ENCODE results near the gene ZNF300. TPM values are rescaled to one million over a fixed set of nuclear protein-coding genes. Genes with fewer than 3 reads are reported as not detected.
A peak's percentile ranks its signal among the peaks of the same experiment; 100 is the strongest.
"Not testable (repeated sequence)": the region's sequence is repeated elsewhere in the genome, so short reads cannot be mapped to it uniquely, and the experiment has no call there.

Gene ZNF300
- total and polyA plus RNA-seq, 2 experiments from 2014 or later: 8.6 to 9.2 TPM

GRCh38 chr5:150851039-150851438 lies 53.7 kb downstream of the ZNF300 start:
- Histone ChIP-seq H3K27me3 (no peaks in the 10 kb centered on the region), H3K4me1 (ENCODE audit: low read depth) (no peaks in the 10 kb centered on the region), H3K4me3 (no peak overlapping the region), H3K9me3 (ENCODE audit: low read depth) (no peaks in the 10 kb centered on the region), H3K36me3 (no peaks in the 10 kb centered on the region), H3K27ac (no peak overlapping the region)
- TF ChIP-seq CTCF (IDR thresholded peaks at IDR 0.05; ENCODE audit: low read depth, low read length): no peak
- no peak for DNase-seq (ENCODE audit: low read depth in 1 of 2, low spot score in 1 of 2)

- DNase-seq (ENCODE audit: low read depth in 1 of 2, low spot score in 1 of 2): no peak
- no peak for TF ChIP-seq CTCF (IDR thresholded peaks at IDR 0.05; ENCODE audit: low read depth, low read length)
- H3K4me3 ChIP-seq: no peak overlapping the region
- H3K4me1 ChIP-seq (ENCODE audit: low read depth): no peaks in the 10 kb centered on the region
- no peaks in the 10 kb centered on the region for H3K9me3 ChIP-seq (ENCODE audit: low read depth)
- no peaks in the 10 kb centered on the region for H3K36me3 ChIP-seq
- H3K27me3 ChIP-seq: no peaks in the 10 kb centered on the region
- H3K27ac ChIP-seq: no peak overlapping the region
These were observed 56.5 kb downstream of the ZNF300 start for GRCh38 chr5:150848271-150848670.

GRCh38 chr5:150847334-150847695 lies 57.5 kb downstream of the ZNF300 start:
- Histone ChIP-seq H3K4me1 (ENCODE audit: low read depth) (no peaks in the 10 kb centered on the region), H3K4me3 (no peak overlapping the region), H3K36me3 (no peaks in the 10 kb centered on the region), H3K27ac (no peak overlapping the region), H3K27me3 (no peaks in the 10 kb centered on the region), H3K9me3 (ENCODE audit: low read depth) (no peaks in the 10 kb centered on the region)
- TF ChIP-seq CTCF (IDR thresholded peaks at IDR 0.05; ENCODE audit: low read depth, low read length): no peak
- no peak for DNase-seq (ENCODE audit: low read depth in 1 of 2, low spot score in 1 of 2)

GRCh38 chr5:150846654-150847333 lies 58.0 kb downstream of the ZNF300 start:
- peak; percentile 83 to 95 for DNase-seq (ENCODE audit: low read depth in 1 of 2, low spot score in 1 of 2)
- Histone ChIP-seq H3K4me1 (ENCODE audit: low read depth) (no peaks in the 10 kb centered on the region), H3K27ac (no peak overlapping the region), H3K4me3 (no peak overlapping the region), H3K36me3 (no peaks in the 10 kb centered on the region), H3K9me3 (ENCODE audit: low read depth) (no peaks in the 10 kb centered on the region), H3K27me3 (no peaks in the 10 kb centered on the region)
- TF ChIP-seq CTCF (IDR thresholded peaks at IDR 0.05; ENCODE audit: low read depth, low read length): peak; percentile 61

- H3K9me3 ChIP-seq (ENCODE audit: low read depth); H3K36me3 ChIP-seq; H3K27me3 ChIP-seq; H3K4me3 ChIP-seq; H3K4me1 ChIP-seq (ENCODE audit: low read depth); H3K27ac ChIP-seq; DNase-seq (ENCODE audit: low read depth in 1 of 2, low spot score in 1 of 2): not testable (repeated sequence)
These were observed 58.5 kb downstream of the ZNF300 start, which contains the start of gene IRGM for GRCh38 chr5:150846308-150846653. Gene IRGM (plus strand): TSS chr5:150846521. CDS start chr5:150848124, 1,603 bp downstream.

- not testable (repeated sequence) for H3K27me3 ChIP-seq; H3K27ac ChIP-seq; H3K4me1 ChIP-seq (ENCODE audit: low read depth); H3K9me3 ChIP-seq (ENCODE audit: low read depth); H3K36me3 ChIP-seq; DNase-seq (ENCODE audit: low read depth in 1 of 2, low spot score in 1 of 2); H3K4me3 ChIP-seq
These were observed 59.5 kb downstream of the ZNF300 start for GRCh38 chr5:150845185-150845859.

Other genes with a start within 250 kb of the ZNF300 start
- 2.1 and 6.8 TPM in 2 replicates for gene MYOZ3, start 243.7 kb downstream of the ZNF300 start, total RNA-seq
- 10.7 and 13.8 TPM in 2 replicates for gene MYOZ3, start 243.7 kb downstream of the ZNF300 start, polyA plus RNA-seq
- gene RBM22, start 203.9 kb downstream of the ZNF300 start, total RNA-seq: 33.2 and 39.0 TPM in 2 replicates
- gene RBM22, start 203.9 kb downstream of the ZNF300 start, polyA plus RNA-seq: 33.0 and 47.1 TPM in 2 replicates
- gene DCTN4, start 146.0 kb downstream of the ZNF300 start, total RNA-seq: 41.1 and 46.2 TPM in 2 replicates
- 26.7 and 32.2 TPM in 2 replicates for gene DCTN4, start 146.0 kb downstream of the ZNF300 start, polyA plus RNA-seq
- 16.8 and 33.2 TPM in 2 replicates for gene SMIM3, start 126.2 kb downstream of the ZNF300 start, total RNA-seq
- 32.2 and 43.5 TPM in 2 replicates for gene SMIM3, start 126.2 kb downstream of the ZNF300 start, polyA plus RNA-seq
- not detected in 2 replicates for gene IRGM, start 58.5 kb downstream of the ZNF300 start, total RNA-seq
- not detected in 2 replicates for gene IRGM, start 58.5 kb downstream of the ZNF300 start, polyA plus RNA-seq
- gene GPX3, start 115.6 kb upstream of the ZNF300 start, total RNA-seq: 46.6 and 73.7 TPM in 2 replicates
- 79.8 and 121 TPM in 2 replicates for gene GPX3, start 115.6 kb upstream of the ZNF300 start, polyA plus RNA-seq
- gene TNIP1, start 176.1 kb upstream of the ZNF300 start, total RNA-seq: 134 and 147 TPM in 2 replicates
- 94.9 and 104 TPM in 2 replicates for gene TNIP1, start 176.1 kb upstream of the ZNF300 start, polyA plus RNA-seq

All from cardiac muscle cell (in vitro differentiated cells and primary cell).